Gastroesophageal sphincter (tissue), 4 donors: ENCODE results near the gene EFTUD2. TPM values are rescaled to one million over a fixed set of nuclear protein-coding genes. Genes with fewer than 3 reads are reported as not detected.

Experiments
- ATAC-seq: fragments of 150-250 bp; one replicate; pipeline ENCODE4 v1.9.1; 2016; ENCODE audit warnings: mild to moderate bottlenecking, moderate library complexity
- H3K27ac ChIP-seq, 4 donors: fragments of 200-600 bp; sonication (generic) in 3 of 4; 1 replicate in 3 of 4; 2 replicates in 1 of 4; pipeline ENCODE4 v1.5.1; 2016 to 2019
- H3K27me3 ChIP-seq: fragments of 200-600 bp; sonication (generic); one replicate; pipeline ENCODE4 v1.5.1; 2019
- H3K36me3 ChIP-seq, 2 donors: fragments of 200-600 bp; sonication (generic); one replicate each; pipeline ENCODE4 v1.5.1; 2019; ENCODE audit warnings: control low read depth in 1 of 2
- H3K4me1 ChIP-seq, 3 donors: fragments of 200-600 bp; sonication (generic); 1 replicate in 2 of 3; 2 replicates in 1 of 3; pipeline ENCODE4 v1.5.1; 2016 to 2019; ENCODE audit warnings: control low read depth in 2 of 3
- H3K4me3 ChIP-seq, 2 donors: fragments of 200-600 bp; sonication (generic); one replicate each; pipeline ENCODE4 v1.5.1; 2019; ENCODE audit warnings: mild to moderate bottlenecking in 1 of 2, moderate library complexity in 1 of 2
- H3K9me3 ChIP-seq, 3 donors: fragments of 200-600 bp; sonication (generic); one replicate each; pipeline ENCODE4 v1.5.1; 2017 to 2019; ENCODE audit warnings: control low read depth in 2 of 3
- EP300 ChIP-seq: sonication (generic); formaldehyde crosslinking; IDR thresholded peaks from one replicate; pipeline ENCODE4 v1.6.1; 2017; ENCODE audit warnings: antibody characterized with exemption, mild to moderate bottlenecking
- POLR2A ChIP-seq, 2 donors: fragments of 450-650 bp; IDR thresholded peaks; one replicate each; pipeline ENCODE4 v1.6.1; 2017; ENCODE audit warnings: antibody characterized with exemption in 2 of 2, mild to moderate bottlenecking in 2 of 2, moderate library complexity in 1 of 2
- POLR2AphosphoS5 ChIP-seq: sonication (generic); formaldehyde crosslinking; IDR thresholded peaks from one replicate; pipeline ENCODE4 v1.6.1; 2017; ENCODE audit warnings: antibody characterized with exemption
- WGBS, 2 donors: methylation state at CpG; one replicate each; pipeline ENCODE4 v1.1.5; 2018; ENCODE audit warnings: low coverage in 1 of 2; 5-methylcytosine and 5-hydroxymethylcytosine counted together
- total RNA-seq, 4 donors: library from RNA; depleted of rRNA; stranded (reverse); fragments of >200 nt; gene quantifications; one replicate each; pipeline ENCODE4 v1.1.0, GENCODE V29; 2016
- TF ChIP-seq, protein P1 (sequence below), 4 experiments: fragments of 200-600 bp in 2 of 4; fragments of 450-650 bp in 2 of 4; sonication (generic) in 1 of 4; IDR thresholded peaks; one replicate each; pipeline ENCODE4 v1.5.1; 2017 to 2019; ENCODE audit warnings: antibody characterized with exemption in 4 of 4, mild to moderate bottlenecking in 2 of 4, moderate library complexity in 2 of 4

EFTUD2 gene
- total RNA-seq, 4 donors from 2014 or later, result 45.1 to 71.2 (median 57.8) TPM

GRCh38 chr17:44901411-44901921, 2.2 kb upstream of the EFTUD2 start:
- Histone ChIP-seq H3K4me3 (no peak overlapping the region), H3K36me3 (peaks cover 0 to under 1% of the 10 kb centered on the region in 2 donors), H3K27ac (peak overlapping the region in 3 of 4 donors; percentile 12 to 95 (median 93)), H3K4me1 (peaks cover 0 to 45% (median 24%) of the 10 kb centered on the region in 3 donors), H3K9me3 (no peaks in the 10 kb centered on the region), H3K27me3 (no peaks in the 10 kb centered on the region)
- WGBS, 2 donors, result 39 to 68% methylated on average over 3 to 4 of the region's 4 CpGs
- no peak for ATAC-seq
- TF ChIP-seq, protein P1, sequence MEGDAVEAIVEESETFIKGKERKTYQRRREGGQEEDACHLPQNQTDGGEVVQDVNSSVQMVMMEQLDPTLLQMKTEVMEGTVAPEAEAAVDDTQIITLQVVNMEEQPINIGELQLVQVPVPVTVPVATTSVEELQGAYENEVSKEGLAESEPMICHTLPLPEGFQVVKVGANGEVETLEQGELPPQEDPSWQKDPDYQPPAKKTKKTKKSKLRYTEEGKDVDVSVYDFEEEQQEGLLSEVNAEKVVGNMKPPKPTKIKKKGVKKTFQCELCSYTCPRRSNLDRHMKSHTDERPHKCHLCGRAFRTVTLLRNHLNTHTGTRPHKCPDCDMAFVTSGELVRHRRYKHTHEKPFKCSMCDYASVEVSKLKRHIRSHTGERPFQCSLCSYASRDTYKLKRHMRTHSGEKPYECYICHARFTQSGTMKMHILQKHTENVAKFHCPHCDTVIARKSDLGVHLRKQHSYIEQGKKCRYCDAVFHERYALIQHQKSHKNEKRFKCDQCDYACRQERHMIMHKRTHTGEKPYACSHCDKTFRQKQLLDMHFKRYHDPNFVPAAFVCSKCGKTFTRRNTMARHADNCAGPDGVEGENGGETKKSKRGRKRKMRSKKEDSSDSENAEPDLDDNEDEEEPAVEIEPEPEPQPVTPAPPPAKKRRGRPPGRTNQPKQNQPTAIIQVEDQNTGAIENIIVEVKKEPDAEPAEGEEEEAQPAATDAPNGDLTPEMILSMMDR (IDR thresholded peaks at IDR 0.05), result no peak
- TF ChIP-seq POLR2A (IDR thresholded peaks at IDR 0.05), result no peak
- no peak for TF ChIP-seq POLR2AphosphoS5
- no peak for TF ChIP-seq EP300

- Histone ChIP-seq H3K27ac (peak overlapping the region in 3 of 4 donors; percentile 12 to 95 (median 93)), H3K4me1 (peaks cover 0 to 47% (median 24%) of the 10 kb centered on the region in 3 donors), H3K36me3 (peaks cover 0 to 6% of the 10 kb centered on the region in 2 donors), H3K4me3 (no peak overlapping the region), H3K9me3 (no peaks in the 10 kb centered on the region), H3K27me3 (no peaks in the 10 kb centered on the region)
- peak; percentile 39 for ATAC-seq
- WGBS, 2 donors, result 8 to 13% methylated on average over 2 to 3 of the region's 3 CpGs
- TF ChIP-seq EP300 (no peak), POLR2AphosphoS5 (peak; percentile 43)
Observed at GRCh38 chr17:44900894-44901293, 1.6 kb upstream of the EFTUD2 start.

- peaks cover 0 to 47% (median 24%) of the 10 kb centered on the region in 3 donors for H3K4me1 ChIP-seq
- 0% methylated on average over 7 of the region's 7 CpGs for WGBS, 2 donors
- H3K4me3 ChIP-seq, result peak overlapping the region; percentile 60 to 72
- peak overlapping the region; percentile 64 to 95 (median 91) for H3K27ac ChIP-seq
- TF ChIP-seq POLR2AphosphoS5 (no peak), POLR2A (IDR thresholded peaks at IDR 0.05) (no peak), EP300 (no peak)
- TF ChIP-seq, protein P1 (IDR thresholded peaks at IDR 0.05), result no peak
- H3K36me3 ChIP-seq, result peaks cover 0 to 20% of the 10 kb centered on the region in 2 donors
- H3K9me3 ChIP-seq, result no peaks in the 10 kb centered on the region
- ATAC-seq, result no peak
- no peaks in the 10 kb centered on the region for H3K27me3 ChIP-seq
Observed at GRCh38 chr17:44898768-44899073, 524 bp downstream of the EFTUD2 start.

- no peak overlapping the region for H3K4me3 ChIP-seq
- no peaks in the 10 kb centered on the region for H3K27me3 ChIP-seq
- H3K4me1 ChIP-seq, result peaks cover 0 to 34% (median 14%) of the 10 kb centered on the region in 3 donors
- no peak for ATAC-seq
- TF ChIP-seq POLR2AphosphoS5, result no peak
- no peak for TF ChIP-seq EP300
- no peak for TF ChIP-seq POLR2A (IDR thresholded peaks at IDR 0.05)
- TF ChIP-seq, protein P1 (IDR thresholded peaks at IDR 0.05), result no peak
- peaks cover 0 to 55% of the 10 kb centered on the region in 2 donors for H3K36me3 ChIP-seq
- no peaks in the 10 kb centered on the region for H3K9me3 ChIP-seq
- no peak overlapping the region for H3K27ac ChIP-seq
- WGBS, 2 donors, result 86 to 93% methylated on average over 3 to 4 of the region's 4 CpGs
Observed at GRCh38 chr17:44894642-44895041, 4.6 kb downstream of the EFTUD2 start.

DNA sequence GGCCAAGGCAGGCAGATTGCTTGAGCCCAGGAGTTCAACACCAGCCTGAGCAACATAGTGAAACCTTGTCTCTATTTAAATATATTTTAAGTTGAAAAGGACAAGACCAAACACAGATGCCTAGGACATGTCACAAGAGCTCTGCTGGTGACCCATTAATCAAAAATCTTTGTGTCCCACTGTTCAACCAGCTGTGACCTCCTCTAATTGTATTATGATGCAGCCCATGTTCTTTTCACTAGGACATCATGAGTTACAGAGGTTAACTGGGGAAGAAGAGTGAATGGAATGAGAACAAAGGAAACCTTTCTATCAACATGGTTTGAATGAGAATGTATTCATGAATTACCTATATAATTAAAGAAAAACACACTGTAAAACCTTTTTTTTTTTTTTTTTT, 7.0 kb downstream of the EFTUD2 start:
- H3K36me3 ChIP-seq, result peaks cover 0 to 75% of the 10 kb centered on the region in 2 donors
- H3K27me3 ChIP-seq, result no peaks in the 10 kb centered on the region
- no peak overlapping the region for H3K4me3 ChIP-seq
- ATAC-seq, result no peak
- no peaks in the 10 kb centered on the region for H3K9me3 ChIP-seq
- no peak for TF ChIP-seq POLR2A (IDR thresholded peaks at IDR 0.05)
- TF ChIP-seq EP300, result no peak
- TF ChIP-seq, protein P1 (IDR thresholded peaks at IDR 0.05), result no peak
- no peak for TF ChIP-seq POLR2AphosphoS5
- H3K4me1 ChIP-seq, result peaks cover 0 to 22% (median 0%) of the 10 kb centered on the region in 3 donors
- H3K27ac ChIP-seq, result no peak overlapping the region
